MM.1S (cell line): ENCODE data around the gene GCFC2.

ENCODE experiments used
- CTCF ChIP-seq: fragments of 300-600 bp; sonication (generic); IDR thresholded peaks from 2 replicates; pipeline ENCODE4 v1.5.1; 2016; ENCODE audit warnings: antibody characterized with exemption, low read length, mixed read lengths
- EZH2 ChIP-seq: fragments of 300-600 bp; sonication (generic); optimal IDR thresholded peaks from 2 replicates; pipeline ENCODE3; 2017; ENCODE audit warnings: low read depth, mild to moderate bottlenecking, antibody characterized with exemption, low read length, mixed read lengths
- EZH2phosphoT487 ChIP-seq: fragments of 300-600 bp; sonication (generic); IDR thresholded peaks from 2 replicates; pipeline ENCODE4 v1.6.1; 2018; ENCODE audit warnings: antibody characterized with exemption, low read length

- TF ChIP-seq EZH2 (no peak), CTCF (no peak), EZH2phosphoT487 (no peak)
These were observed 34.8 kb downstream of the GCFC2 start for GRCh38 chr2:75675908-75676307.
